Measurements from ENCODE around the gene FHAD1.

DNA sequence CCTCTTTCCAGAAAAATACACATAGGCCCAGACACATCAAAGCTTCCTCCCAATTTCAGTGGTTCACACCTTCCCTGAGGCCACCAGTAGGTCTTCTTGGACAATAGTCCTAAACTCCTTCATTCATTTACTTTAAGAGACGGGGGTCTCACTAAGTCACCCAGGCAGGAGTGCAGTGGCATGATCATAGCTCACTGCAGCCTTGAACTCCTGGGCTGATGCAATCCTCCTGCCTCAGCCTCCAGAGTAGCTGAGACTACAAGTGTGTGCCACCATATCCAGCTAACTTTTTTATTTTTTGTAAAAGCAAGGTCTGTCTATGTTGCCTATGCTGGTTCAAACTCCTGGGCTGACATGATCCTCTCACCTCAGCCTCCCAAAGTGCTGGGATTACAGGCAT lies 8.2 kb upstream of the FHAD1 start:
- TF ChIP-seq, protein P1, sequence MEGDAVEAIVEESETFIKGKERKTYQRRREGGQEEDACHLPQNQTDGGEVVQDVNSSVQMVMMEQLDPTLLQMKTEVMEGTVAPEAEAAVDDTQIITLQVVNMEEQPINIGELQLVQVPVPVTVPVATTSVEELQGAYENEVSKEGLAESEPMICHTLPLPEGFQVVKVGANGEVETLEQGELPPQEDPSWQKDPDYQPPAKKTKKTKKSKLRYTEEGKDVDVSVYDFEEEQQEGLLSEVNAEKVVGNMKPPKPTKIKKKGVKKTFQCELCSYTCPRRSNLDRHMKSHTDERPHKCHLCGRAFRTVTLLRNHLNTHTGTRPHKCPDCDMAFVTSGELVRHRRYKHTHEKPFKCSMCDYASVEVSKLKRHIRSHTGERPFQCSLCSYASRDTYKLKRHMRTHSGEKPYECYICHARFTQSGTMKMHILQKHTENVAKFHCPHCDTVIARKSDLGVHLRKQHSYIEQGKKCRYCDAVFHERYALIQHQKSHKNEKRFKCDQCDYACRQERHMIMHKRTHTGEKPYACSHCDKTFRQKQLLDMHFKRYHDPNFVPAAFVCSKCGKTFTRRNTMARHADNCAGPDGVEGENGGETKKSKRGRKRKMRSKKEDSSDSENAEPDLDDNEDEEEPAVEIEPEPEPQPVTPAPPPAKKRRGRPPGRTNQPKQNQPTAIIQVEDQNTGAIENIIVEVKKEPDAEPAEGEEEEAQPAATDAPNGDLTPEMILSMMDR (conservative IDR thresholded peaks at IDR 0.05; ENCODE audit: low read length): no peak
- TF ChIP-seq EZH2phosphoT487 (IDR thresholded peaks at IDR 0.05; ENCODE audit: borderline replicate concordance, low read depth, low read length): no peak
